HG03565 (cell line): ENCODE data around the gene KLHDC9.

Experiments used
- ATAC-seq: cut with Tn5 transposase; IDR thresholded peaks from one replicate; pipeline ENCODE4 v1.9.1; 2021; ENCODE audit warnings: mild to moderate bottlenecking, moderate library complexity; ENCODE audit not compliant: unreplicated experiment

The KLHDC9 gene

GRCh38 chr1:161074676-161075368 lies 23.3 kb upstream of the KLHDC9 start:
- ATAC-seq = no peak

GRCh38 chr1:161076410-161076809 lies 21.8 kb upstream of the KLHDC9 start:
- no peak for ATAC-seq

GRCh38 chr1:161077426-161077825 lies 20.7 kb upstream of the KLHDC9 start:
- ATAC-seq = no peak

GRCh38 chr1:161079436-161080110 lies 18.6 kb upstream of the KLHDC9 start:
- ATAC-seq = no peak

GRCh38 chr1:161080441-161081405 lies 17.4 kb upstream of the KLHDC9 start:
- no peak for ATAC-seq

GRCh38 chr1:161081519-161081918 lies 16.6 kb upstream of the KLHDC9 start:
- no peak for ATAC-seq

- ATAC-seq = no peak
Measured at GRCh38 chr1:161082483-161082882, 15.7 kb upstream of the KLHDC9 start.

GRCh38 chr1:161082996-161083747 lies 15.0 kb upstream of the KLHDC9 start:
- ATAC-seq = no peak

- no peak for ATAC-seq
Measured at GRCh38 chr1:161083748-161084596, 14.2 kb upstream of the KLHDC9 start.

GRCh38 chr1:161084597-161084988 lies 13.6 kb upstream of the KLHDC9 start:
- ATAC-seq = no peak

GRCh38 chr1:161085165-161085564 lies 13.0 kb upstream of the KLHDC9 start:
- ATAC-seq = no peak

GRCh38 chr1:161086457-161086856 lies 11.7 kb upstream of the KLHDC9 start:
- no peak for ATAC-seq

- no peak for ATAC-seq
Measured at GRCh38 chr1:161088587-161089110, 9.5 kb upstream of the KLHDC9 start.

GRCh38 chr1:161089251-161089924 lies 8.8 kb upstream of the KLHDC9 start, which contains the start of gene NECTIN4:
Gene NECTIN4, minus strand, starts transcription at chr1:161089558. Its CDS starts 262 bp downstream, at chr1:161089296.
- ATAC-seq = no peak

- ATAC-seq = no peak
Measured at GRCh38 chr1:161089938-161090337, 8.2 kb upstream of the KLHDC9 start.

- no peak for ATAC-seq
Measured at GRCh38 chr1:161090617-161091016, 7.5 kb upstream of the KLHDC9 start.

- no peak for ATAC-seq
Measured at GRCh38 chr1:161091093-161091492, 7.1 kb upstream of the KLHDC9 start.

- ATAC-seq = no peak
Measured at GRCh38 chr1:161091796-161092507, 6.2 kb upstream of the KLHDC9 start.
